Measurements from ENCODE around the gene DISP2. TPM values are rescaled to one million over a fixed set of nuclear protein-coding genes. Genes with fewer than 3 reads are reported as not detected.

The DISP2 gene
- total RNA-seq, 1 experiment from 2014 or later: 4.6 TPM

GRCh38 chr15:40329804-40330203, 28.2 kb upstream of the DISP2 start:
- H3K27me3 Mint-ChIP-seq (ENCODE audit: insufficient read depth, unreplicated experiment): no peaks in the 10 kb centered on the region
- no TSS peak for BruUV-seq (replicated peaks)
- peaks cover 17% of the 10 kb centered on the region for H3K4me1 Mint-ChIP-seq (ENCODE audit: low read depth, unreplicated experiment)

GRCh38 chr15:40330368-40330836, 27.6 kb upstream of the DISP2 start:
- ChIA-PET POLR2A (no interaction called here), CTCF (no interaction called here)
- Histone ChIP-seq H3K4me3 (ENCODE audit: low read depth, low read length) (no peak overlapping the region), H3K27me3 (replicated peaks; ENCODE audit: control insufficient read depth, insufficient read depth, low read length) (no peaks in the 10 kb centered on the region), H3K36me3 (ENCODE audit: control insufficient read depth, insufficient read depth, low read length) (peaks cover 1% of the 10 kb centered on the region; the same call in 1 of the 2 replicates), H3K9me3 (no peaks in the 10 kb centered on the region), H3K4me1 (peaks cover 20% of the 10 kb centered on the region)
- intact Hi-C loops (cut with micrococcal nuclease; ENCODE audit: unreplicated experiment): no loop called here
- TF ChIP-seq CTCF (IDR thresholded peaks at IDR 0.05; ENCODE audit: insufficient read depth in 1 of 2, low read depth in 1 of 2, low read length in 1 of 2, severe bottlenecking in 1 of 2, unreplicated experiment in 1 of 2): no peak
- no peaks in the 10 kb centered on the region for H3K27me3 Mint-ChIP-seq (ENCODE audit: insufficient read depth, unreplicated experiment)
- no peaks in the 10 kb centered on the region for H3K9me3 Mint-ChIP-seq (ENCODE audit: unreplicated experiment)
- DNase-seq: no peak
- peaks cover 6% of the 10 kb centered on the region for H3K36me3 Mint-ChIP-seq (ENCODE audit: insufficient read depth, unreplicated experiment)
- H3K27ac Mint-ChIP-seq (ENCODE audit: unreplicated experiment): no peak overlapping the region
- BruUV-seq (replicated peaks): no TSS peak
- H3K4me3 Mint-ChIP-seq (ENCODE audit: unreplicated experiment): no peak overlapping the region
- H3K4me1 Mint-ChIP-seq (ENCODE audit: low read depth, unreplicated experiment): peaks cover 23% of the 10 kb centered on the region

More at GRCh38 chr15:40329804-40330203, 28.2 kb upstream of the DISP2 start:
- Mint-ChIP-seq H3K9me3 (ENCODE audit: unreplicated experiment) (no peaks in the 10 kb centered on the region), H3K36me3 (ENCODE audit: insufficient read depth, unreplicated experiment) (peaks cover 6% of the 10 kb centered on the region), H3K27ac (ENCODE audit: unreplicated experiment) (no peak overlapping the region), H3K4me3 (ENCODE audit: unreplicated experiment) (no peak overlapping the region)
- DNase-seq: no peak
- Histone ChIP-seq H3K36me3 (ENCODE audit: control insufficient read depth, insufficient read depth, low read length) (peaks cover 1% of the 10 kb centered on the region; the same call in 1 of the 2 replicates), H3K27me3 (replicated peaks; ENCODE audit: control insufficient read depth, insufficient read depth, low read length) (no peaks in the 10 kb centered on the region), H3K4me1 (peaks cover 14% of the 10 kb centered on the region), H3K9me3 (no peaks in the 10 kb centered on the region), H3K4me3 (ENCODE audit: low read depth, low read length) (no peak overlapping the region)
- CTCF ChIA-PET: no interaction called here
- POLR2A ChIA-PET: no interaction called here
- no peak for TF ChIP-seq CTCF (IDR thresholded peaks at IDR 0.05; ENCODE audit: insufficient read depth in 1 of 2, low read depth in 1 of 2, low read length in 1 of 2, severe bottlenecking in 1 of 2, unreplicated experiment in 1 of 2)
- intact Hi-C loops (cut with micrococcal nuclease; ENCODE audit: unreplicated experiment): no loop called here

- Mint-ChIP-seq H3K36me3 (ENCODE audit: insufficient read depth, unreplicated experiment) (peaks cover 6% of the 10 kb centered on the region), H3K4me1 (ENCODE audit: low read depth, unreplicated experiment) (peaks cover 24% of the 10 kb centered on the region), H3K27ac (ENCODE audit: unreplicated experiment) (no peak overlapping the region), H3K4me3 (ENCODE audit: unreplicated experiment) (no peak overlapping the region), H3K9me3 (ENCODE audit: unreplicated experiment) (no peaks in the 10 kb centered on the region), H3K27me3 (ENCODE audit: insufficient read depth, unreplicated experiment) (no peaks in the 10 kb centered on the region)
- H3K36me3 ChIP-seq (ENCODE audit: control insufficient read depth, insufficient read depth, low read length): peaks cover 1% of the 10 kb centered on the region; the same call in 1 of the 2 replicates
- DNase-seq: no peak
- H3K27me3 ChIP-seq (replicated peaks; ENCODE audit: control insufficient read depth, insufficient read depth, low read length): no peaks in the 10 kb centered on the region
- no peak overlapping the region for H3K4me3 ChIP-seq (ENCODE audit: low read depth, low read length)
- no peak for TF ChIP-seq CTCF (IDR thresholded peaks at IDR 0.05; ENCODE audit: insufficient read depth in 1 of 2, low read depth in 1 of 2, low read length in 1 of 2, severe bottlenecking in 1 of 2, unreplicated experiment in 1 of 2)
- intact Hi-C loops (cut with micrococcal nuclease; ENCODE audit: unreplicated experiment): no loop called here
- POLR2A ChIA-PET: no interaction called here
- H3K4me1 ChIP-seq: peaks cover 26% of the 10 kb centered on the region
- no peaks in the 10 kb centered on the region for H3K9me3 ChIP-seq
- no TSS peak for BruUV-seq (replicated peaks)
- CTCF ChIA-PET: no interaction called here
Measured at GRCh38 chr15:40331026-40331425, 27.0 kb upstream of the DISP2 start.
